Measurements from ENCODE around the gene ZNF554. TPM values are rescaled to one million over a fixed set of nuclear protein-coding genes. Genes with fewer than 3 reads are reported as not detected.
A peak's percentile ranks its signal among the peaks of the same experiment; 100 is the strongest.

Gene ZNF554
- total RNA-seq, 1 donor from 2014 or later = 4.7 TPM

DNA sequence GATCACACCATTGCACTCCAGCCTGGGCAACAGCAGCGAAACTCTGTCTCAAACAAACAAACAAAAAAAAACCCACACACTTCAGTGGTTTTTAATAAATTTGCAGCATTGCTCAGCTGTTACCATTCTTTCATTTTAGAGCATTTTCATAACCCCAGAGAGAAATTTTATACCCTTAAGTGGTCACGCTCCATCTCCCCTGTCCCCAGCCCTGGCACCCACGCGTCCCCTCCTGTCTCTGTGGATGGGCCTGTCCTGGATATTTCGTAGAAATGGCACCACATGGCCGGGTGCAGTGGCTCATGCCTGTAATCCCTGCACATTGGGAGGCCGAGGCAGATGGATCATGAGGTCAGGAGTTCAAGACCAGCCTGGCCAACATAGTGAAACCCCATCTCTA is 26.5 kb upstream of the ZNF554 start:
- Histone ChIP-seq H3K36me3 (peaks cover 23% of the 10 kb centered on the region), H3K27ac (no peak overlapping the region), H3K4me3 (no peak overlapping the region), H3K9me3 (no peaks in the 10 kb centered on the region), H3K27me3 (no peaks in the 10 kb centered on the region), H3K4me1 (no peaks in the 10 kb centered on the region)
- DNase-seq = no peak
- intact Hi-C loops (cut with DNase I) = no loop called here
- TF ChIP-seq, protein P1, sequence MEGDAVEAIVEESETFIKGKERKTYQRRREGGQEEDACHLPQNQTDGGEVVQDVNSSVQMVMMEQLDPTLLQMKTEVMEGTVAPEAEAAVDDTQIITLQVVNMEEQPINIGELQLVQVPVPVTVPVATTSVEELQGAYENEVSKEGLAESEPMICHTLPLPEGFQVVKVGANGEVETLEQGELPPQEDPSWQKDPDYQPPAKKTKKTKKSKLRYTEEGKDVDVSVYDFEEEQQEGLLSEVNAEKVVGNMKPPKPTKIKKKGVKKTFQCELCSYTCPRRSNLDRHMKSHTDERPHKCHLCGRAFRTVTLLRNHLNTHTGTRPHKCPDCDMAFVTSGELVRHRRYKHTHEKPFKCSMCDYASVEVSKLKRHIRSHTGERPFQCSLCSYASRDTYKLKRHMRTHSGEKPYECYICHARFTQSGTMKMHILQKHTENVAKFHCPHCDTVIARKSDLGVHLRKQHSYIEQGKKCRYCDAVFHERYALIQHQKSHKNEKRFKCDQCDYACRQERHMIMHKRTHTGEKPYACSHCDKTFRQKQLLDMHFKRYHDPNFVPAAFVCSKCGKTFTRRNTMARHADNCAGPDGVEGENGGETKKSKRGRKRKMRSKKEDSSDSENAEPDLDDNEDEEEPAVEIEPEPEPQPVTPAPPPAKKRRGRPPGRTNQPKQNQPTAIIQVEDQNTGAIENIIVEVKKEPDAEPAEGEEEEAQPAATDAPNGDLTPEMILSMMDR (IDR thresholded peaks at IDR 0.05) = no peak
- ATAC-seq = no peak

DNA sequence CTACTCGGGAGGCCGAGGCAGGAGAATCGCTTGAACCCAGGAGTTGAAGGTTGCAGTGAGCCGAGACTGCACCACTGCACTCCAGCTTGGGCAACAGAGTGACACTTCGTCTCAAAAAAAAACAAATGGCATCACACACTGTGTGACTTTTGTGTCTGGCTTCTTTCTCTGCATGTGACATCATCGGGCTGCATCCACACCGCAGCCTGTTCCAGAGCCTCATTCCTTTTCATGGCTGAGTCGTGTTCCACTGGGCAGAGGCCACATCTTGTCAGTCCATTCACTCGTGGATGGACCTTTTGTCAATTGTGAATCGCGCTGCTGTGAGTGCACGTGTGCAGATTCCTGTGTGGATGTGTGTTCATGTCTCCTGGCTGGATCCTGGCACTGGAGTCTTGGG is 26.1 kb upstream of the ZNF554 start:
- DNase-seq (no peak), ATAC-seq (no peak)
- Histone ChIP-seq H3K4me3 (no peak overlapping the region), H3K27ac (no peak overlapping the region), H3K9me3 (no peaks in the 10 kb centered on the region), H3K36me3 (peaks cover 27% of the 10 kb centered on the region), H3K4me1 (no peaks in the 10 kb centered on the region), H3K27me3 (no peaks in the 10 kb centered on the region)
- TF ChIP-seq, protein P1 (IDR thresholded peaks at IDR 0.05) = no peak
- intact Hi-C loops (cut with DNase I) = no loop called here

DNA sequence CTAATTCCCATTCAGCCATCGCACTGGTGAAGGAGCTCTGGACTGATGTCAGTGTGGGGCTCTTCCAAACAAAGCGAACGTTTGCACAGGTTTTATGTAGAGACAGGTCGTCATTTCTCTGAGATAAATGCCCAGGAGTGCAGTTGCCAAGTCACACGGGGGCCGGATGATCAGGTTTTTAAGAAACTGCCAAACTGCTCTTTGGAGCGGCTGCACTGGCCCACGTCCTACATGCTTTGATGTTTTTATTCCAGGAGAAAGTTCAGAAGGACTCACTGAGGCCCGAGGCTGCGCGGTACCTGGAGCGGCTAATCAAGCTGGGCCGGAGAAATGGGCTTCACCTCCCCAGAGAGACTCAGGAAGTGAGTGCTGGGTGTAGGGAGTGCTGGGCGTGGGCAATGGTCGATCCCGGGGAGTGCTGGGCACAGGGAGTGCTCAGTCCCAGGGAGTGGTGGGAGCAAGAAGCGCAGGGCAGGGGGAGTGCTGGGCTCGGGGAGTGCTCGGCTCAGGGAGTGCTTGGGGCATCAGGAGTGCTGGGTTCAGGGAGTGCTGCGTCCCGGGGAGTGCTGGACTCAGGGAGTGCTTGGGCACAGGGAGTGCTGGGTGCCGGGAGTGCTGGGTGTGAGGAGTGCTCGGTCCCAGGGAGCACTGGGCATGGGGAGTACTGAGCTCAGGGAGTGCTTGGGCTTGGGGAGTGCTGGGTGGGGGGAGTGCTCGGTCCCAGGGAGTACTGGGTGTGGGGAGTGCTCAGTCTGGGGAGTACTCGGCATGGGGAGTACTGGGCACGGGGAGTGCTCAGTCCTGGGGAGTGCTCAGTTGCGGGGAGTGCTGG is 23.6 kb upstream of the ZNF554 start:
- no peak overlapping the region for H3K27ac ChIP-seq
- DNase-seq = no peak
- no peaks in the 10 kb centered on the region for H3K4me1 ChIP-seq
- H3K36me3 ChIP-seq = peaks cover 28% of the 10 kb centered on the region
- H3K27me3 ChIP-seq = no peaks in the 10 kb centered on the region
- TF ChIP-seq, protein P1 (IDR thresholded peaks at IDR 0.05) = no peak
- ATAC-seq = peak; percentile 29
- H3K9me3 ChIP-seq = no peaks in the 10 kb centered on the region
- intact Hi-C loops (cut with DNase I) = no loop called here
- no peak overlapping the region for H3K4me3 ChIP-seq

DNA sequence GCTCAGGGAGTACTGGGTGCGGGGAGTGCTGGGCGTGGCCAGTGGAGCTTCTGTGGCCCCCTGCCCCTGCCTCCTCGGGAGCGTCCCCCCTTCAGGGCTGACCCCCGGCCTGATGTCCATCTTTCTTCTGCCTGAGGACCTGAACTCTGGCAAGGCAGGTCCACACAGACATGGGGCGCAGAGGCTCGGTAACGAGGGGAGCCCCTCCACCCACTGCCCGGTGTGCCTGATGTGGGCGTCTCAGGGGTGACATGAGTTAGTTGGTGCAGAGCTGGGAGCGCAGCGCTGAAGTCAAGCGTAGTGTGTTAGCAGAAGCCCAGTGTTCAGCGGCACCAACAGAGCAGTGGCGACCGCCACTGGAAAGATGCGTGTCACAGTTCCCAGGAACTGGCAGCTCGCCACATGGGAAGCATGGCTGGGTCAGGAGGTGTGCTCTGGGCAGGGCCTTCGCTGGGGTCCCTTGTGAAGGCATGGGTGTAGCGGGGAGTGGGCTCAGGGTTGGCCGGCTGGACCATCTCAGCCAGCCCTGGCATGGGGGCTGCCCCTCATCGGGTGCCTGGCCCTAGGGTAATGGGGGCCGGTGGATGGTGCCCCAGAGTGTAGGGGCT is 22.9 kb upstream of the ZNF554 start:
- TF ChIP-seq, protein P1 (IDR thresholded peaks at IDR 0.05) = no peak
- H3K4me1 ChIP-seq = no peaks in the 10 kb centered on the region
- DNase-seq (no peak), ATAC-seq (peak; percentile 6)
- no peak overlapping the region for H3K4me3 ChIP-seq
- H3K9me3 ChIP-seq = no peaks in the 10 kb centered on the region
- no peak overlapping the region for H3K27ac ChIP-seq
- peaks cover 26% of the 10 kb centered on the region for H3K36me3 ChIP-seq
- H3K27me3 ChIP-seq = no peaks in the 10 kb centered on the region
- intact Hi-C loops (cut with DNase I) = no loop called here

DNA sequence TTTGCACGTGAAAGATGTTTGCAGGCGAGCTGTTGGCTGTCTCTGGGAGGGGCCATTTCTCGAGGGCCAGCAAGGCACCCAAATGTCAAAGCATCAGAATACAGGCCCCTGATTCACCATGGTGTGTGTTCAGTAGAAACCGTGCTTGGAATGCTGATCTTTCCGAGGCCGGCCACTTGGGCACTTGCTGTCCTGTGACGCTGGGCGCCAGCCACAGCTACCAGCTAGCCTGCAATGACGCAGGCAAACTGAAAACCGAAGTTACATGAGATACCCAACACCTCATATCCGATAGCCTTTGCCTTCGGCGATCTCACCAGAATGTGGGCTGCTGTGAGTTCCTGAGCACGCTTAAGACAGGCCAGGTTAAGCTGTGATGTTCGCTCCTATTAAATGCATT is 22.4 kb upstream of the ZNF554 start:
- H3K27ac ChIP-seq = no peak overlapping the region
- intact Hi-C loops (cut with DNase I) = no loop called here
- H3K4me3 ChIP-seq = no peak overlapping the region
- DNase-seq = no peak
- ATAC-seq = no peak
- H3K36me3 ChIP-seq = peaks cover 26% of the 10 kb centered on the region
- TF ChIP-seq, protein P1 (IDR thresholded peaks at IDR 0.05) = no peak
- no peaks in the 10 kb centered on the region for H3K4me1 ChIP-seq
- no peaks in the 10 kb centered on the region for H3K27me3 ChIP-seq
- no peaks in the 10 kb centered on the region for H3K9me3 ChIP-seq

All from upper lobe of right lung (tissue), 1 donor.